Measurements from ENCODE around the gene GNG7. TPM values are rescaled to one million over a fixed set of nuclear protein-coding genes. Genes with fewer than 3 reads are reported as not detected.

GNG7 gene
- total and polyA plus RNA-seq, 2 experiments from 2014 or later, result 0.11 to 0.13 TPM

GRCh38 chr19:2556221-2557092, 146.0 kb downstream of the GNG7 start:
- Histone ChIP-seq H3K27ac (no peak overlapping the region), H3K9ac (no peak overlapping the region), H3K27me3 (replicated peaks; ENCODE audit: insufficient read depth) (no peaks in the 10 kb centered on the region), H3F3A (ENCODE audit: insufficient read depth) (peaks cover 7% of the 10 kb centered on the region; the same call in 1 of the 2 replicates), H3K9me3 (ENCODE audit: low read depth) (no peaks in the 10 kb centered on the region), H3K4me2 (ENCODE audit: unreplicated experiment) (no peak overlapping the region), H4K20me1 (ENCODE audit: insufficient read depth) (no peaks in the 10 kb centered on the region), H3K9me2 (ENCODE audit: insufficient read depth) (no peaks in the 10 kb centered on the region), H3K36me3 (ENCODE audit: low read depth) (no peaks in the 10 kb centered on the region), H3K79me2 (ENCODE audit: insufficient read depth) (no peaks in the 10 kb centered on the region), H2AFZ (no peak overlapping the region), H3K4me1 (ENCODE audit: insufficient read depth) (0 out of 2 replicates have a peak, but pooled peaks cover 5% of the 10 kb centered on the region), H3K4me3 (no peak overlapping the region)
- no peak for TF ChIP-seq EZH2 (IDR thresholded peaks at IDR 0.05; ENCODE audit: insufficient read depth, poor library complexity, severe bottlenecking)
- TF ChIP-seq EZH2phosphoT487 (IDR thresholded peaks at IDR 0.05; ENCODE audit: insufficient read depth, low read depth), result no peak
- WGBS, 2 experiments (ENCODE audit: low coverage in 1 of 2, low lambda C conversion rate in 2 of 2, missing lambda C conversion rate in 2 of 2), result 81 to 84% methylated on average over 34 to 35 of the region's 37 CpGs
- in situ Hi-C loops (cut with MboI), result no loop called here
- no peak for DNase-seq

- Histone ChIP-seq H3F3A (ENCODE audit: insufficient read depth) (peaks cover 7% of the 10 kb centered on the region; the same call in 1 of the 2 replicates), H3K9me3 (ENCODE audit: low read depth) (no peaks in the 10 kb centered on the region), H4K20me1 (ENCODE audit: insufficient read depth) (no peaks in the 10 kb centered on the region), H3K4me2 (ENCODE audit: unreplicated experiment) (no peak overlapping the region), H2AFZ (no peak overlapping the region), H3K9me2 (ENCODE audit: insufficient read depth) (no peaks in the 10 kb centered on the region), H3K27ac (no peak overlapping the region), H3K4me3 (no peak overlapping the region), H3K4me1 (ENCODE audit: insufficient read depth) (0 out of 2 replicates have a peak, but pooled peaks cover 5% of the 10 kb centered on the region), H3K9ac (no peak overlapping the region), H3K79me2 (ENCODE audit: insufficient read depth) (no peaks in the 10 kb centered on the region), H3K36me3 (ENCODE audit: low read depth) (no peaks in the 10 kb centered on the region), H3K27me3 (replicated peaks; ENCODE audit: insufficient read depth) (no peaks in the 10 kb centered on the region)
- in situ Hi-C loops (cut with MboI), result no loop called here
- no peak for DNase-seq
- 90 to 93% methylated on average over 38 to 39 of the region's 42 CpGs for WGBS, 2 experiments (ENCODE audit: low coverage in 1 of 2, low lambda C conversion rate in 2 of 2, missing lambda C conversion rate in 2 of 2)
- TF ChIP-seq EZH2phosphoT487 (IDR thresholded peaks at IDR 0.05; ENCODE audit: insufficient read depth, low read depth), result no peak
- TF ChIP-seq EZH2 (IDR thresholded peaks at IDR 0.05; ENCODE audit: insufficient read depth, poor library complexity, severe bottlenecking), result no peak
Measured at GRCh38 chr19:2555422-2556220, 146.9 kb downstream of the GNG7 start.

- Histone ChIP-seq H3K27me3 (replicated peaks; ENCODE audit: insufficient read depth) (no peaks in the 10 kb centered on the region), H4K20me1 (ENCODE audit: insufficient read depth) (no peaks in the 10 kb centered on the region), H3K9me3 (ENCODE audit: low read depth) (no peaks in the 10 kb centered on the region), H3K4me1 (ENCODE audit: insufficient read depth) (peaks cover 13% of the 10 kb centered on the region), H3K9ac (no peak overlapping the region), H3K9me2 (ENCODE audit: insufficient read depth) (no peaks in the 10 kb centered on the region), H2AFZ (no peak overlapping the region), H3K4me3 (no peak overlapping the region), H3K4me2 (ENCODE audit: unreplicated experiment) (no peak overlapping the region), H3K79me2 (ENCODE audit: insufficient read depth) (no peaks in the 10 kb centered on the region), H3K27ac (no peak overlapping the region), H3K36me3 (ENCODE audit: low read depth) (no peaks in the 10 kb centered on the region), H3F3A (ENCODE audit: insufficient read depth) (peaks cover 7% of the 10 kb centered on the region; the same call in 1 of the 2 replicates)
- DNase-seq, result peak; percentile 38
- in situ Hi-C loops (cut with MboI), result no loop called here
- WGBS, 2 experiments (ENCODE audit: low coverage in 1 of 2, low lambda C conversion rate in 2 of 2, missing lambda C conversion rate in 2 of 2), result 68% methylated on average over 6 of the region's 6 CpGs
- TF ChIP-seq EZH2 (IDR thresholded peaks at IDR 0.05; ENCODE audit: insufficient read depth, poor library complexity, severe bottlenecking), result no peak
- no peak for TF ChIP-seq EZH2phosphoT487 (IDR thresholded peaks at IDR 0.05; ENCODE audit: insufficient read depth, low read depth)
Measured at GRCh38 chr19:2554856-2555255, 147.6 kb downstream of the GNG7 start.

- Histone ChIP-seq H3K9me3 (ENCODE audit: low read depth) (no peaks in the 10 kb centered on the region), H2AFZ (no peak overlapping the region), H3K9me2 (ENCODE audit: insufficient read depth) (no peaks in the 10 kb centered on the region), H3K27ac (no peak overlapping the region), H3K4me3 (no peak overlapping the region), H3K27me3 (replicated peaks; ENCODE audit: insufficient read depth) (no peaks in the 10 kb centered on the region), H3K79me2 (ENCODE audit: insufficient read depth) (no peaks in the 10 kb centered on the region), H3K9ac (no peak overlapping the region), H4K20me1 (ENCODE audit: insufficient read depth) (no peaks in the 10 kb centered on the region), H3F3A (ENCODE audit: insufficient read depth) (peaks cover 12% of the 10 kb centered on the region), H3K36me3 (ENCODE audit: low read depth) (no peaks in the 10 kb centered on the region), H3K4me2 (ENCODE audit: unreplicated experiment) (no peak overlapping the region), H3K4me1 (ENCODE audit: insufficient read depth) (peaks cover 13% of the 10 kb centered on the region)
- in situ Hi-C loops (cut with MboI), result no loop called here
- WGBS, 2 experiments (ENCODE audit: low coverage in 1 of 2, low lambda C conversion rate in 2 of 2, missing lambda C conversion rate in 2 of 2), result 65 to 66% methylated on average over 4 of the region's 4 CpGs
- DNase-seq, result no peak
- TF ChIP-seq EZH2phosphoT487 (IDR thresholded peaks at IDR 0.05; ENCODE audit: insufficient read depth, low read depth) (no peak), EZH2 (IDR thresholded peaks at IDR 0.05; ENCODE audit: insufficient read depth, poor library complexity, severe bottlenecking) (no peak)
Measured at GRCh38 chr19:2553510-2553909, 149.0 kb downstream of the GNG7 start.
